Panc1 (cell line): Measurements from ENCODE around the gene LYRM4. TPM values are rescaled to one million over a fixed set of nuclear protein-coding genes. Genes with fewer than 3 reads are reported as not detected.
A peak's percentile ranks its signal among the peaks of the same experiment; 100 is the strongest.

Experiments used
- ATAC-seq: fragments of 200-7000 bp; cut with Tn5 transposase; 2 replicates; pipeline ENCODE4 v1.9.1; 2020; ENCODE audit warnings: mild to moderate bottlenecking, moderate library complexity
- BruUV-seq: library from RNA; stranded (reverse); fragments of 400-500 nt; replicated peaks from 2 replicates; lab custom pipeline; 2021; lab: Mats Ljungman, UMichigan
- CTCF ChIA-PET: fragments of 300-600 bp; sonication (Branson Sonifier 250); formaldehyde crosslinking; loops from one replicate; lab custom pipeline; 2022; ENCODE audit warnings: antibody characterized with exemption; lab: Charles Lee
- POLR2A ChIA-PET: fragments of 300-600 bp; sonication (Branson Sonifier 250); formaldehyde crosslinking; loops from one replicate; lab custom pipeline; 2022; ENCODE audit warnings: antibody characterized with exemption; lab: Charles Lee
- DNase-seq: peaks from one replicate; pipeline ENCODE4 v3.0.0-alpha.2; 2010; ENCODE audit warnings: low read depth, low spot score
- H3K27ac ChIP-seq: 2 replicates; pipeline ENCODE4 v1.5.1; 2011; ENCODE audit warnings: mild to moderate bottlenecking, low read length, inconsistent platforms
- H3K27me3 ChIP-seq: fragments of 200-500 bp; sonication (Bioruptor generic); 2 replicates; pipeline ENCODE4 v1.6.0; 2014; ENCODE audit warnings: low read length, inconsistent platforms; ENCODE audit not compliant: control insufficient read depth, insufficient read depth
- H3K36me3 ChIP-seq: fragments of 200-500 bp; sonication (Bioruptor generic); 2 replicates; pipeline ENCODE4 v1.5.1; 2014; ENCODE audit warnings: inconsistent platforms, mild to moderate bottlenecking, low read length, moderate library complexity; ENCODE audit not compliant: control insufficient read depth, insufficient read depth
- H3K4me1 ChIP-seq: 2 replicates; pipeline ENCODE4 v1.5.1; 2011; ENCODE audit warnings: inconsistent platforms, mild to moderate bottlenecking, low read length, moderate library complexity; ENCODE audit not compliant: control insufficient read depth, insufficient read depth
- H3K4me3 ChIP-seq, 2 experiments: 2 replicates each; pipeline ENCODE4 v1.5.1; 2011 to 2012; ENCODE audit warnings: low read depth in 2 of 2, low read length in 2 of 2, mild to moderate bottlenecking in 2 of 2, inconsistent platforms in 1 of 2, moderate library complexity in 1 of 2
- H3K9me3 ChIP-seq: fragments of 200-500 bp; sonication (Bioruptor generic); 2 replicates; pipeline ENCODE4 v1.5.1; 2014; ENCODE audit warnings: low read depth, mild to moderate bottlenecking, inconsistent platforms, low read length, moderate library complexity; ENCODE audit not compliant: control insufficient read depth, insufficient read depth
- POLR2AphosphoS5 ChIP-seq: IDR thresholded peaks from 2 replicates; pipeline ENCODE4 v1.6.1; 2012; ENCODE audit warnings: mild to moderate bottlenecking, low read depth, low read length, moderate library complexity
- SIN3A ChIP-seq: IDR thresholded peaks from 2 replicates; pipeline ENCODE4 v1.6.1; 2012; ENCODE audit warnings: low read depth, mild to moderate bottlenecking, low read length, moderate library complexity, borderline replicate concordance; ENCODE audit not compliant: insufficient read depth
- TCF7L2 ChIP-seq: IDR thresholded peaks from 2 replicates; pipeline ENCODE4 v1.6.1; 2011; ENCODE audit warnings: mild to moderate bottlenecking, low read depth, low read length, inconsistent platforms
- in situ Hi-C: cut with HindIII; loops from 2 replicates; pipeline ENCODE4 v1.10.0; 2016; ENCODE audit warnings: low sequenced_read_pairs, low pct_unique_long_range_greater_than_20kb
- intact Hi-C: fragments of 100-400 bp; cut with micrococcal nuclease; formaldehyde crosslinking; loops from one replicate; pipeline ENCODE4 v1.10.0; 2022; ENCODE audit not compliant: unreplicated experiment
- total RNA-seq: library from RNA; stranded (reverse); gene quantifications from one replicate; pipeline ENCODE4 v1.2.1, GENCODE V29; 2021; ENCODE audit not compliant: unreplicated experiment
- TF ChIP-seq, protein P1 (sequence below): fragments of 450-650 bp; IDR thresholded peaks from 2 replicates; pipeline ENCODE4 v1.5.1; 2017; ENCODE audit warnings: mild to moderate bottlenecking
- TF ChIP-seq, protein P2 (sequence below), 2 experiments: IDR thresholded peaks; 2 replicates each; pipeline ENCODE4 v1.6.1; 2011 to 2012; ENCODE audit warnings: low read depth in 2 of 2, control low read depth in 1 of 2, low read length in 1 of 2, mild to moderate bottlenecking in 1 of 2, moderate library complexity in 1 of 2; ENCODE audit not compliant: insufficient read depth in 1 of 2

The LYRM4 gene
- total RNA-seq, 1 experiment from 2014 or later = 27.4 TPM

DNA sequence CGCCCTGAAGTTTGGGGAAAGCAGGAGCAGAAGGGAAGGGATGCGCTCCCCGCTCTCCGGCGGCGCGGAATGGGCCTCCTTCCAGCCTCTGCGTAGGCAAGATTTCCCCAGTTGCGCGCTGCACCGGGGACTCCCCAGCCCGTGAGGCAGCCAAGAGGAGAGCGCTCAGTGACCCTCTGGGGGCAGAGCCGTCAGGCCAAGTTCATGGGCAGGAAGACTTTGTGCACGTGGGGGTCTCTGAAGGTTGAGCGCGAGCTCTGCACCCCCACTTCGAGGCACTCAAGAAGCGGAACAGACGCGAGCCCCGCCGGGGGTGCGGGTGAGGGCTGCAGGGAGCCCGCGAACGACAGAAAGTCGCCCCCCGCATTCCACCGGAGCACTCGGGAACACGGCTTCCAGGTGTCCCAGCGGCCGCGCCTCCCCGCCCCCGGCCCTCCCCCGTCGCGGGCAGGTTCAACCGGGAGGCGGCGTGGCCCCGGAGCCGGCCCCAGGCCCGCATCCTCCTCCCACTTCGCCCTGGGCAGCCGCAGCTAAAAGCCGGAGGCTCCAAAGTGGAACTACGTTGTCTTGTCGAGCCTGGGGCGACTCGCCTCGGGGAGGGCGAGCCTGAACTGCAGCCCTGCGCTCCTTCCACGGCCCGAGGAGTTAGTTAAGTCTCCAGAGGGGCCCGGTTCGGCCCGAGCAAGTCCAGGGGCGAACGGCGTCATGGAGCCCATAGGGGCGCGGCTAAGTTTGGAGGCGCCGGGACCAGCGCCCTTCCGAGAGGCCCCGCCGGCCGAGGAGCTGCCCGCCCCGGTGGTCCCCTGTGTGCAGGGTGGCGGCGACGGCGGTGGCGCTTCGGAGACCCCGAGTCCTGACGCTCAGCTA, 175.7 kb downstream of the LYRM4 start, which contains the start of gene PPP1R3G:
TSS of gene PPP1R3G (plus strand) at position 561 of the 867 bp plus-strand sequence. CDS start at position 706, 145 bp downstream.
- Histone ChIP-seq H3K36me3 (no peaks in the 10 kb centered on the region), H3K9me3 (no peaks in the 10 kb centered on the region), H3K4me1 (no peaks in the 10 kb centered on the region), H3K4me3 (peak within 1 kb of the TSS; percentile 48 to 61), H3K27me3 (no peaks in the 10 kb centered on the region; the same call in 1 of the 2 replicates), H3K27ac (no peak within 1 kb of the TSS)
- no peak for DNase-seq
- TF ChIP-seq TCF7L2 (no peak), SIN3A (no peak), POLR2AphosphoS5 (no peak)
- TF ChIP-seq, protein P1, sequence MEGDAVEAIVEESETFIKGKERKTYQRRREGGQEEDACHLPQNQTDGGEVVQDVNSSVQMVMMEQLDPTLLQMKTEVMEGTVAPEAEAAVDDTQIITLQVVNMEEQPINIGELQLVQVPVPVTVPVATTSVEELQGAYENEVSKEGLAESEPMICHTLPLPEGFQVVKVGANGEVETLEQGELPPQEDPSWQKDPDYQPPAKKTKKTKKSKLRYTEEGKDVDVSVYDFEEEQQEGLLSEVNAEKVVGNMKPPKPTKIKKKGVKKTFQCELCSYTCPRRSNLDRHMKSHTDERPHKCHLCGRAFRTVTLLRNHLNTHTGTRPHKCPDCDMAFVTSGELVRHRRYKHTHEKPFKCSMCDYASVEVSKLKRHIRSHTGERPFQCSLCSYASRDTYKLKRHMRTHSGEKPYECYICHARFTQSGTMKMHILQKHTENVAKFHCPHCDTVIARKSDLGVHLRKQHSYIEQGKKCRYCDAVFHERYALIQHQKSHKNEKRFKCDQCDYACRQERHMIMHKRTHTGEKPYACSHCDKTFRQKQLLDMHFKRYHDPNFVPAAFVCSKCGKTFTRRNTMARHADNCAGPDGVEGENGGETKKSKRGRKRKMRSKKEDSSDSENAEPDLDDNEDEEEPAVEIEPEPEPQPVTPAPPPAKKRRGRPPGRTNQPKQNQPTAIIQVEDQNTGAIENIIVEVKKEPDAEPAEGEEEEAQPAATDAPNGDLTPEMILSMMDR = no peak
- TF ChIP-seq, protein P2, sequence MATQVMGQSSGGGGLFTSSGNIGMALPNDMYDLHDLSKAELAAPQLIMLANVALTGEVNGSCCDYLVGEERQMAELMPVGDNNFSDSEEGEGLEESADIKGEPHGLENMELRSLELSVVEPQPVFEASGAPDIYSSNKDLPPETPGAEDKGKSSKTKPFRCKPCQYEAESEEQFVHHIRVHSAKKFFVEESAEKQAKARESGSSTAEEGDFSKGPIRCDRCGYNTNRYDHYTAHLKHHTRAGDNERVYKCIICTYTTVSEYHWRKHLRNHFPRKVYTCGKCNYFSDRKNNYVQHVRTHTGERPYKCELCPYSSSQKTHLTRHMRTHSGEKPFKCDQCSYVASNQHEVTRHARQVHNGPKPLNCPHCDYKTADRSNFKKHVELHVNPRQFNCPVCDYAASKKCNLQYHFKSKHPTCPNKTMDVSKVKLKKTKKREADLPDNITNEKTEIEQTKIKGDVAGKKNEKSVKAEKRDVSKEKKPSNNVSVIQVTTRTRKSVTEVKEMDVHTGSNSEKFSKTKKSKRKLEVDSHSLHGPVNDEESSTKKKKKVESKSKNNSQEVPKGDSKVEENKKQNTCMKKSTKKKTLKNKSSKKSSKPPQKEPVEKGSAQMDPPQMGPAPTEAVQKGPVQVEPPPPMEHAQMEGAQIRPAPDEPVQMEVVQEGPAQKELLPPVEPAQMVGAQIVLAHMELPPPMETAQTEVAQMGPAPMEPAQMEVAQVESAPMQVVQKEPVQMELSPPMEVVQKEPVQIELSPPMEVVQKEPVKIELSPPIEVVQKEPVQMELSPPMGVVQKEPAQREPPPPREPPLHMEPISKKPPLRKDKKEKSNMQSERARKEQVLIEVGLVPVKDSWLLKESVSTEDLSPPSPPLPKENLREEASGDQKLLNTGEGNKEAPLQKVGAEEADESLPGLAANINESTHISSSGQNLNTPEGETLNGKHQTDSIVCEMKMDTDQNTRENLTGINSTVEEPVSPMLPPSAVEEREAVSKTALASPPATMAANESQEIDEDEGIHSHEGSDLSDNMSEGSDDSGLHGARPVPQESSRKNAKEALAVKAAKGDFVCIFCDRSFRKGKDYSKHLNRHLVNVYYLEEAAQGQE (IDR thresholded peaks at IDR 0.05; ENCODE audit: insufficient read depth in 1 of 2, low read depth in 2 of 2, low read length in 1 of 2) = no peak
- POLR2A ChIA-PET = no interaction called here
- ATAC-seq = peak; percentile 71
- in situ Hi-C loops (no loop called here), intact Hi-C loops (no loop called here)
- CTCF ChIA-PET = interaction anchor here (0.6 kb wide), 1 partner anchor 347 kb away, joined by 4 read pairs; no protein-coding TSS in a partner anchor
- BruUV-seq = no TSS peak

DNA sequence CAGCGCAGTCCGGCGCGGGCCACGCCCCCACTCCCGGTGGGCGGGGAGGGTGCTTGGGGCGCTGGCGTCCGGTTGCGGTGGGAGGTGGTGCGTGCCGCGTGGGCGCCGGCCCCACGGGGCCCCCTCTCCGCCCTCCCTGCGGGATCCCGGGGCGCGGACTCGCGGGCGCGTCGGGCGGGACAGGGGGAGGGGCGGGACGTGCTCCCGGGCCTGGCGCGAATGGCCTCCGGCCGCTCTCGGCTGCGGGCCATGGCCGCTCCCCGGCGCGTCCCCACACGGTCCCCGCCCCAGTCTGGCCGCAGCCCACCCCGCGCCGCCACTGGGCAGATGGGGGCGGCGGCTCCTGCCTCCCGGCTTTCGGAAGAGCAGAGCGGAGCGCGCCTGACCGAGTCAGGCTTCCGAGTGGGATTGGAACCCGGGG, 176.4 kb downstream of the LYRM4 start:
- peak; percentile 34; the same call in 1 of the 2 replicates for ATAC-seq
- TF ChIP-seq TCF7L2 = no peak
- TF ChIP-seq POLR2AphosphoS5 = no peak
- TF ChIP-seq, protein P2 (IDR thresholded peaks at IDR 0.05; ENCODE audit: insufficient read depth in 1 of 2, low read depth in 2 of 2, low read length in 1 of 2) = no peak
- TF ChIP-seq SIN3A = no peak
- POLR2A ChIA-PET = no interaction called here
- Histone ChIP-seq H3K4me1 (no peaks in the 10 kb centered on the region), H3K4me3 (peak overlapping the region; percentile 48 to 61), H3K9me3 (no peaks in the 10 kb centered on the region), H3K27ac (no peak overlapping the region), H3K27me3 (no peaks in the 10 kb centered on the region; the same call in 1 of the 2 replicates), H3K36me3 (no peaks in the 10 kb centered on the region)
- no peak for DNase-seq
- CTCF ChIA-PET = no interaction called here
- in situ Hi-C loops (no loop called here), intact Hi-C loops (no loop called here)
- BruUV-seq = no TSS peak
